CD4-positive, alpha-beta memory T cell (primary cell): ENCODE data around the gene HMGB3. TPM values are rescaled to one million over a fixed set of nuclear protein-coding genes. Genes with fewer than 3 reads are reported as not detected.

Experiments used
- CTCF ChIA-PET: fragments of 350-600 bp; sonication (Branson Sonifier 250); formaldehyde crosslinking; loops from one replicate; lab custom pipeline; 2021; ENCODE audit warnings: inconsistent platforms; ENCODE audit not compliant: partially characterized antibody; lab: Charles Lee
- POLR2A ChIA-PET: fragments of 350-600 bp; sonication (Branson Sonifier 250); formaldehyde crosslinking; loops from one replicate; lab custom pipeline; 2021; ENCODE audit not compliant: partially characterized antibody; lab: Charles Lee
- DNase-seq, 5 donors: peaks; one replicate each; pipeline versions ENCODE4 v3.0.0 to v3.0.0-alpha.2; 2020 to 2022; ENCODE audit warnings: mixed read lengths in 1 of 5
- H3K27ac ChIP-seq: one replicate; pipeline ENCODE4 v1.7.0; 2013; ENCODE audit warnings: low read depth, low read length
- H3K27me3 ChIP-seq: 2 replicates; pipeline ENCODE4 v1.7.0; 2013; ENCODE audit warnings: mild to moderate bottlenecking, low read length, moderate library complexity; ENCODE audit not compliant: insufficient read depth
- H3K36me3 ChIP-seq: 2 replicates; pipeline ENCODE4 v1.7.0; 2013; ENCODE audit warnings: mild to moderate bottlenecking, low read length, moderate library complexity; ENCODE audit not compliant: insufficient read depth
- H3K4me1 ChIP-seq: 2 replicates; pipeline ENCODE4 v1.7.0; 2013; ENCODE audit warnings: mild to moderate bottlenecking, low read length, moderate library complexity; ENCODE audit not compliant: insufficient read depth
- H3K4me3 ChIP-seq, 2 donors: one replicate each; pipeline ENCODE4 v1.7.0; 2013; ENCODE audit warnings: low read length in 2 of 2, mild to moderate bottlenecking in 1 of 2
- H3K9me3 ChIP-seq, 2 donors: one replicate each; pipeline ENCODE4 v1.7.0; 2013; ENCODE audit warnings: low read length in 2 of 2, control low read depth in 1 of 2; ENCODE audit not compliant: control insufficient read depth in 1 of 2
- H3K27ac Mint-ChIP-seq, 7 donors: one replicate each; pipeline ENCODE4 v1.8.0; 2020 to 2021; ENCODE audit warnings: mixed read lengths in 7 of 7, mild to moderate bottlenecking in 6 of 7, inconsistent platforms in 3 of 7, moderate library complexity in 3 of 7
- H3K27me3 Mint-ChIP-seq, 2 donors: one replicate each; pipeline ENCODE4 v1.8.0; 2020 to 2021; ENCODE audit warnings: mixed read lengths in 2 of 2
- H3K36me3 Mint-ChIP-seq, 2 donors: one replicate each; pipeline ENCODE4 v1.8.0; 2020 to 2021; ENCODE audit warnings: mixed read lengths in 2 of 2, inconsistent platforms in 1 of 2, mild to moderate bottlenecking in 1 of 2
- H3K4me1 Mint-ChIP-seq, 4 donors: one replicate each; pipeline ENCODE4 v1.8.0; 2020 to 2021; ENCODE audit warnings: mixed read lengths in 4 of 4, mild to moderate bottlenecking in 1 of 4
- H3K4me3 Mint-ChIP-seq, 8 donors: one replicate each; pipeline ENCODE4 v1.8.0; 2020 to 2021; ENCODE audit warnings: mixed read lengths in 8 of 8, mild to moderate bottlenecking in 7 of 8, moderate library complexity in 6 of 8, inconsistent platforms in 3 of 8
- H3K9me3 Mint-ChIP-seq, 8 donors: one replicate each; pipeline ENCODE4 v1.8.0; 2020 to 2021; ENCODE audit warnings: mixed read lengths in 8 of 8, mild to moderate bottlenecking in 5 of 8, inconsistent platforms in 3 of 8, moderate library complexity in 1 of 8
- intact Hi-C: fragments of 100-400 bp; cut with micrococcal nuclease; formaldehyde crosslinking; loops from one replicate; pipeline ENCODE4 v1.15.1; 2023
- polyA plus RNA-seq, 2 donors: library from polyadenylated mRNA; unstranded; fragments of 300-500 nt; fragmentation: Illumina TruSeq; gene quantifications; one replicate each; pipeline ENCODE4 v1.2.3, GENCODE V29; 2021
- total RNA-seq, 2 experiments: library from RNA; stranded (reverse); gene quantifications; one replicate each; pipeline ENCODE4 v1.2.3, GENCODE V29; 2021

The HMGB3 gene
- total and polyA plus RNA-seq, 4 experiments from 2014 or later, result 0.67 to 1.9 (median 1.5) TPM

DNA sequence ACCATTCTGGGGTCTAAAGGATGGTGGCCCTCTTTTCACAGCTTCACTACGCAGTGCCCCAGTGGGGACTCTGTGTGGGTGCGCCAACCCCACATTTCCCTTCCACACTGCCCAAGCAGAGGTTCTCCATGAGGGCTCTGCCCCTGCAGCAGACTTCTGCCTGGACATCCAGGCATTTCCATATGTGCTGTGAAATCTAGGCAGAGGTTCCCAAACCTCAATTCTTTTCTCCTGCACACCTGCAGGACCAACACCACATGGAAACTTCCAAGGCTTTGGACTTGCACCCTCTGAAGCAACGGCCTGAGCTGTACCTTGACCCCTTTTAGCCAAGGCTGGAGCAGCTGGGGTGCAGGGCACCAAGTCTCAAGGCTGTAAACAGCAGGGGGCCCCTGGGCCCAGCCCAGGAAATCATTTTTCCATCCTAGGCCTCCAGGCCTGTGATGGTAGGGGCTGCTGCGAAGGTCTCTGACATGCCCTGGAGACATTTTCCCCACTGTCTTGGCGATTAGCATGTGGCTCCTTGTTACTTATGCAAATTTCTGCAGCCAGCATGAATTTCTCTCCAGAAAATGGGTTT, 30.1 kb downstream of the HMGB3 start:
- POLR2A ChIA-PET, result no interaction called here
- CTCF ChIA-PET, result no interaction called here
- Mint-ChIP-seq H3K9me3 (peaks cover 0 to 8% (median 2%) of the 10 kb centered on the region in 8 donors), H3K4me1 (no peaks in the 10 kb centered on the region), H3K27me3 (peaks cover 0 to 1% of the 10 kb centered on the region in 2 donors), H3K36me3 (no peaks in the 10 kb centered on the region), H3K4me3 (no peak overlapping the region), H3K27ac (no peak overlapping the region)
- no peak for DNase-seq
- no peaks in the 10 kb centered on the region for H3K9me3 ChIP-seq
- H3K27me3 ChIP-seq, result no peaks in the 10 kb centered on the region
- no peak overlapping the region for H3K4me3 ChIP-seq
- no peaks in the 10 kb centered on the region for H3K4me1 ChIP-seq
- no peaks in the 10 kb centered on the region for H3K36me3 ChIP-seq
- intact Hi-C loops, result no loop called here
- H3K27ac ChIP-seq, result no peak overlapping the region

GRCh38 chrX:151015684-151016083, 32.5 kb downstream of the HMGB3 start:
- POLR2A ChIA-PET, result no interaction called here
- H3K36me3 ChIP-seq, result no peaks in the 10 kb centered on the region
- no peak overlapping the region for H3K4me3 Mint-ChIP-seq
- intact Hi-C loops, result no loop called here
- H3K27me3 Mint-ChIP-seq, result no peaks in the 10 kb centered on the region
- no peak for DNase-seq
- CTCF ChIA-PET, result no interaction called here
- no peak overlapping the region for H3K27ac Mint-ChIP-seq
- H3K36me3 Mint-ChIP-seq, result no peaks in the 10 kb centered on the region
- H3K4me1 ChIP-seq, result no peaks in the 10 kb centered on the region
- H3K27me3 ChIP-seq, result no peaks in the 10 kb centered on the region
- H3K9me3 Mint-ChIP-seq, result peaks cover 0 to 8% (median 2%) of the 10 kb centered on the region in 8 donors
- no peaks in the 10 kb centered on the region for H3K9me3 ChIP-seq
- no peaks in the 10 kb centered on the region for H3K4me1 Mint-ChIP-seq
- H3K27ac ChIP-seq, result no peak overlapping the region
- no peak overlapping the region for H3K4me3 ChIP-seq

- no peaks in the 10 kb centered on the region for H3K36me3 ChIP-seq
- H3K4me3 Mint-ChIP-seq, result no peak overlapping the region
- H3K27ac Mint-ChIP-seq, result no peak overlapping the region
- no peak for DNase-seq
- CTCF ChIA-PET, result no interaction called here
- intact Hi-C loops, result no loop called here
- H3K9me3 ChIP-seq, result no peaks in the 10 kb centered on the region
- no peak overlapping the region for H3K27ac ChIP-seq
- no peaks in the 10 kb centered on the region for H3K27me3 Mint-ChIP-seq
- peaks cover 0 to 2% (median 0%) of the 10 kb centered on the region in 8 donors for H3K9me3 Mint-ChIP-seq
- POLR2A ChIA-PET, result no interaction called here
- no peaks in the 10 kb centered on the region for H3K36me3 Mint-ChIP-seq
- H3K4me1 ChIP-seq, result no peaks in the 10 kb centered on the region
- no peaks in the 10 kb centered on the region for H3K4me1 Mint-ChIP-seq
- no peaks in the 10 kb centered on the region for H3K27me3 ChIP-seq
- H3K4me3 ChIP-seq, result no peak overlapping the region
These were observed 36.7 kb downstream of the HMGB3 start for GRCh38 chrX:151019856-151020255.

- intact Hi-C loops, result no loop called here
- peaks cover 0 to 3% of the 10 kb centered on the region in 2 donors for H3K27me3 Mint-ChIP-seq
- no peak overlapping the region for H3K27ac Mint-ChIP-seq
- Histone ChIP-seq H3K4me1 (no peaks in the 10 kb centered on the region), H3K27ac (no peak overlapping the region), H3K36me3 (no peaks in the 10 kb centered on the region), H3K9me3 (no peaks in the 10 kb centered on the region), H3K27me3 (no peaks in the 10 kb centered on the region), H3K4me3 (no peak overlapping the region)
- no peak for DNase-seq
- peaks cover 0 to 2% (median 0%) of the 10 kb centered on the region in 8 donors for H3K9me3 Mint-ChIP-seq
- H3K4me3 Mint-ChIP-seq, result no peak overlapping the region
- H3K4me1 Mint-ChIP-seq, result no peaks in the 10 kb centered on the region
- POLR2A ChIA-PET, result no interaction called here
- H3K36me3 Mint-ChIP-seq, result no peaks in the 10 kb centered on the region
- CTCF ChIA-PET, result no interaction called here
These were observed 47.7 kb downstream of the HMGB3 start for GRCh38 chrX:151030845-151031244.

- H3K36me3 Mint-ChIP-seq, result no peaks in the 10 kb centered on the region
- intact Hi-C loops, result no loop called here
- H3K9me3 ChIP-seq, result no peaks in the 10 kb centered on the region
- no peak overlapping the region for H3K4me3 Mint-ChIP-seq
- H3K4me1 Mint-ChIP-seq, result no peaks in the 10 kb centered on the region
- no peak overlapping the region for H3K4me3 ChIP-seq
- no peaks in the 10 kb centered on the region for H3K27me3 ChIP-seq
- H3K27me3 Mint-ChIP-seq, result peaks cover 0 to 3% of the 10 kb centered on the region in 2 donors
- H3K36me3 ChIP-seq, result no peaks in the 10 kb centered on the region
- H3K27ac ChIP-seq, result no peak overlapping the region
- CTCF ChIA-PET, result no interaction called here
- POLR2A ChIA-PET, result no interaction called here
- H3K4me1 ChIP-seq, result no peaks in the 10 kb centered on the region
- H3K27ac Mint-ChIP-seq, result no peak overlapping the region
- peaks cover 0 to 2% (median 0%) of the 10 kb centered on the region in 8 donors for H3K9me3 Mint-ChIP-seq
- DNase-seq, result no peak
These were observed 48.3 kb downstream of the HMGB3 start for GRCh38 chrX:151031391-151031975.

- Histone ChIP-seq H3K4me3 (no peak overlapping the region), H3K36me3 (no peaks in the 10 kb centered on the region), H3K27me3 (no peaks in the 10 kb centered on the region), H3K27ac (no peak overlapping the region), H3K9me3 (no peaks in the 10 kb centered on the region), H3K4me1 (no peaks in the 10 kb centered on the region)
- Mint-ChIP-seq H3K9me3 (peaks cover 0 to 2% (median 0%) of the 10 kb centered on the region in 8 donors), H3K27ac (no peak overlapping the region), H3K4me1 (no peaks in the 10 kb centered on the region), H3K36me3 (no peaks in the 10 kb centered on the region), H3K4me3 (no peak overlapping the region), H3K27me3 (peaks cover 4 to 10% of the 10 kb centered on the region in 2 donors)
- POLR2A ChIA-PET, result no interaction called here
- intact Hi-C loops, result no loop called here
- CTCF ChIA-PET, result interaction anchor here (1.1 kb wide), 1 partner anchor 263 kb away, joined by 3 read pairs; no protein-coding TSS in a partner anchor
- DNase-seq, result no peak
These were observed 56.2 kb downstream of the HMGB3 start for GRCh38 chrX:151039351-151039750.
